Limb (tissue), 2 donors: ENCODE data around the gene LMO1.

Experiments
- DNase-seq, 2 donors: peaks; one replicate each; pipeline ENCODE4 v3.0.0-alpha.2; 2016; ENCODE audit errors: extremely low spot score in 2 of 2

The LMO1 gene

GRCh38 chr11:8288166-8288772, 24.6 kb upstream of the LMO1 start:
- no peak for DNase-seq

- DNase-seq: no peak
Measured at GRCh38 chr11:8287703-8288102, 24.0 kb upstream of the LMO1 start.

- no peak for DNase-seq
Measured at GRCh38 chr11:8287297-8287696, 23.6 kb upstream of the LMO1 start.

- no peak for DNase-seq
Measured at GRCh38 chr11:8286886-8287285, 23.2 kb upstream of the LMO1 start.

- DNase-seq: no peak
Measured at GRCh38 chr11:8285796-8286195, 22.1 kb upstream of the LMO1 start.

GRCh38 chr11:8285228-8285627, 21.6 kb upstream of the LMO1 start:
- DNase-seq: no peak

- DNase-seq: peak; percentile 19 to 69
Measured at GRCh38 chr11:8283465-8284230, 20.0 kb upstream of the LMO1 start.

- DNase-seq: no peak
Measured at GRCh38 chr11:8283100-8283464, 19.4 kb upstream of the LMO1 start.

- DNase-seq: no peak
Measured at GRCh38 chr11:8282631-8283030, 19.0 kb upstream of the LMO1 start.

- no peak for DNase-seq
Measured at GRCh38 chr11:8281266-8281665, 17.6 kb upstream of the LMO1 start.

- peak in 1 of 2 donors; percentile 18 for DNase-seq
Measured at GRCh38 chr11:8277691-8278090, 14.0 kb upstream of the LMO1 start.

GRCh38 chr11:8276528-8276927, 12.8 kb upstream of the LMO1 start:
- no peak for DNase-seq

- no peak for DNase-seq
Measured at GRCh38 chr11:8273287-8273686, 9.6 kb upstream of the LMO1 start.

GRCh38 chr11:8271106-8271886, 7.6 kb upstream of the LMO1 start:
- DNase-seq: peak in 1 of 2 donors; percentile 12

GRCh38 chr11:8269636-8270035, 6.0 kb upstream of the LMO1 start:
- no peak for DNase-seq

GRCh38 chr11:8268530-8269400, 5.1 kb upstream of the LMO1 start:
- peak in 1 of 2 donors; percentile 44 for DNase-seq

- DNase-seq: peak in 1 of 2 donors; percentile 58
Measured at GRCh38 chr11:8267831-8268529, 4.3 kb upstream of the LMO1 start.

GRCh38 chr11:8267280-8267679, 3.6 kb upstream of the LMO1 start:
- peak in 1 of 2 donors; percentile 20 for DNase-seq

GRCh38 chr11:8266246-8267241, 2.9 kb upstream of the LMO1 start:
- peak in 1 of 2 donors; percentile 27 for DNase-seq
